MCF 10A (cell line): ENCODE data around the gene TRAF2. TPM values are rescaled to one million over a fixed set of nuclear protein-coding genes. Genes with fewer than 3 reads are reported as not detected.

Source experiments
- BruUV-seq: library from RNA; stranded (reverse); fragments of 400-500 nt; replicated peaks from 2 replicates; lab custom pipeline; 2021; lab: Mats Ljungman, UMichigan
- CTCF ChIA-PET: fragments of 300-600 bp; sonication (Branson Sonifier 250); formaldehyde crosslinking; extraction: SDS; loops from one replicate; lab custom pipeline; 2021; ENCODE audit warnings: antibody characterized with exemption, inconsistent platforms; lab: Yijun Ruan, JAX
- POLR2A ChIA-PET: fragments of 300-600, 350-650 bp; sonication (Branson Sonifier 250); formaldehyde crosslinking; extraction: SDS; loops from one replicate; lab custom pipeline; 2020; ENCODE audit warnings: antibody characterized with exemption, inconsistent platforms; lab: Yijun Ruan, JAX
- DNase-seq: peaks from one replicate; pipeline ENCODE4 v3.0.0-alpha.2; 2018; ENCODE audit not compliant: unreplicated experiment
- H3K27ac Mint-ChIP-seq: one replicate; pipeline ENCODE4 v1.8.0; 2022; ENCODE audit warnings: mild to moderate bottlenecking, low read depth, mixed read lengths; ENCODE audit not compliant: unreplicated experiment
- H3K27me3 Mint-ChIP-seq: one replicate; pipeline ENCODE4 v1.8.0; 2022; ENCODE audit warnings: mixed read lengths; ENCODE audit not compliant: insufficient read depth, unreplicated experiment
- H3K36me3 Mint-ChIP-seq: one replicate; pipeline ENCODE4 v1.8.0; 2022; ENCODE audit warnings: mild to moderate bottlenecking, moderate library complexity, mixed read lengths; ENCODE audit not compliant: insufficient read depth, unreplicated experiment
- H3K4me1 Mint-ChIP-seq: one replicate; pipeline ENCODE4 v1.8.0; 2022; ENCODE audit warnings: mixed read lengths; ENCODE audit not compliant: insufficient read depth, unreplicated experiment
- H3K4me3 Mint-ChIP-seq: one replicate; pipeline ENCODE4 v1.8.0; 2022; ENCODE audit warnings: mild to moderate bottlenecking, moderate library complexity, mixed read lengths; ENCODE audit not compliant: unreplicated experiment
- H3K9me3 Mint-ChIP-seq: one replicate; pipeline ENCODE4 v1.8.0; 2022; ENCODE audit warnings: mixed read lengths; ENCODE audit not compliant: unreplicated experiment
- CTCF ChIP-seq: fragments of 200-600 bp; IDR thresholded peaks from one replicate; pipeline ENCODE4 v1.8.0; 2022; ENCODE audit warnings: antibody characterized with exemption, mild to moderate bottlenecking; ENCODE audit not compliant: unreplicated experiment
- intact Hi-C: fragments of 100-400 bp; cut with micrococcal nuclease; formaldehyde crosslinking; loops from 2 replicates; pipeline ENCODE4 v1.14.1; 2022
- total RNA-seq: library from RNA; stranded (reverse); gene quantifications from 2 replicates; pipeline ENCODE4 v1.2.3, GENCODE V29; 2022

Gene TRAF2
- total RNA-seq, 1 experiment from 2014 or later = 14.1 TPM

GRCh38 chr9:136962701-136963248 lies 76.5 kb downstream of the TRAF2 start:
- Mint-ChIP-seq H3K36me3 (peaks cover 7% of the 10 kb centered on the region), H3K27ac (no peak overlapping the region), H3K27me3 (no peaks in the 10 kb centered on the region), H3K9me3 (no peaks in the 10 kb centered on the region), H3K4me3 (no peak overlapping the region), H3K4me1 (peaks cover 10% of the 10 kb centered on the region)
- ChIA-PET POLR2A (no interaction called here), CTCF (interaction anchor here (0.9 to 1.5 kb wide), 2 partner anchors 10 to 730 kb away, joined by 3 read pairs; no protein-coding TSS in a partner anchor)
- intact Hi-C loops = no loop called here
- TF ChIP-seq CTCF = no peak
- no TSS peak for BruUV-seq
- DNase-seq = no peak

GRCh38 chr9:136963341-136963740 lies 77.0 kb downstream of the TRAF2 start:
- no peak for TF ChIP-seq CTCF
- no peaks in the 10 kb centered on the region for H3K27me3 Mint-ChIP-seq
- H3K9me3 Mint-ChIP-seq = no peaks in the 10 kb centered on the region
- no TSS peak for BruUV-seq
- H3K36me3 Mint-ChIP-seq = peaks cover 7% of the 10 kb centered on the region
- no peak overlapping the region for H3K4me3 Mint-ChIP-seq
- H3K4me1 Mint-ChIP-seq = peaks cover 10% of the 10 kb centered on the region
- intact Hi-C loops = no loop called here
- ChIA-PET CTCF (no interaction called here), POLR2A (no interaction called here)
- DNase-seq = no peak
- no peak overlapping the region for H3K27ac Mint-ChIP-seq

- POLR2A ChIA-PET = interaction anchor here (0.9 to 1.2 kb wide), 3 partner anchors 8 to 121 kb away, joined by 3 to 4 read pairs (median 3); partner anchors contain the start of gene AJM1
- BruUV-seq = no TSS peak
- peaks cover 10% of the 10 kb centered on the region for H3K4me1 Mint-ChIP-seq
- CTCF ChIA-PET = interaction anchor here (0.7 to 1.5 kb wide), 2 partner anchors 16 to 169 kb away, joined by 4 read pairs; no protein-coding TSS in a partner anchor
- TF ChIP-seq CTCF = no peak
- no peaks in the 10 kb centered on the region for H3K27me3 Mint-ChIP-seq
- H3K27ac Mint-ChIP-seq = no peak overlapping the region
- H3K36me3 Mint-ChIP-seq = peaks cover 7% of the 10 kb centered on the region
- no peak overlapping the region for H3K4me3 Mint-ChIP-seq
- no peaks in the 10 kb centered on the region for H3K9me3 Mint-ChIP-seq
- DNase-seq = no peak
- intact Hi-C loops = no loop called here
These were observed 77.4 kb downstream of the TRAF2 start for GRCh38 chr9:136963751-136964150.

- Mint-ChIP-seq H3K27me3 (no peaks in the 10 kb centered on the region), H3K4me3 (no peak overlapping the region), H3K9me3 (no peaks in the 10 kb centered on the region), H3K27ac (no peak overlapping the region), H3K4me1 (peaks cover 10% of the 10 kb centered on the region), H3K36me3 (peaks cover 7% of the 10 kb centered on the region)
- intact Hi-C loops = no loop called here
- ChIA-PET CTCF (interaction anchor here (0.7 to 1.6 kb wide), 3 partner anchors 16 to 198 kb away, joined by 3 to 4 read pairs (median 4); no protein-coding TSS in a partner anchor), POLR2A (interaction anchor here (0.6 to 1.2 kb wide), 4 partner anchors 9 to 122 kb away, joined by 3 to 4 read pairs (median 3); partner anchors contain the start of gene AJM1)
- peak; percentile 33 for DNase-seq
- BruUV-seq = no TSS peak
- no peak for TF ChIP-seq CTCF
These were observed 77.9 kb downstream of the TRAF2 start for GRCh38 chr9:136964171-136964689.
